DND-41 (cell line): Measurements from ENCODE around the gene CHN1.

Source experiments
- ATAC-seq: fragments of 200-7000 bp; cut with Tn5 transposase; 3 replicates; pipeline ENCODE4 v1.9.1; 2021; ENCODE audit warnings: low read depth; ENCODE audit not compliant: insufficient read depth
- DNase-seq: peaks from one replicate; pipeline ENCODE4 v3.0.0-alpha.2; 2020
- H2AFZ ChIP-seq: 2 replicates; pipeline ENCODE4 v1.6.0; 2012; ENCODE audit warnings: low read depth, low read length
- H3K27ac ChIP-seq: 2 replicates; pipeline ENCODE4 v1.5.1; 2012; ENCODE audit warnings: low read length, inconsistent platforms
- H3K27me3 ChIP-seq: fragments of 200-600 bp; sonication (generic); 2 replicates; pipeline ENCODE4 v1.6.0; 2012; ENCODE audit warnings: low read length, mild to moderate bottlenecking, inconsistent platforms; ENCODE audit not compliant: insufficient read depth, poor library complexity
- H3K36me3 ChIP-seq: 2 replicates; pipeline ENCODE4 v1.5.1; 2012; ENCODE audit warnings: low read length, inconsistent platforms; ENCODE audit not compliant: insufficient read depth
- H3K4me1 ChIP-seq: 2 replicates; pipeline ENCODE4 v1.5.1; 2012; ENCODE audit warnings: mild to moderate bottlenecking, low read length; ENCODE audit not compliant: insufficient read depth
- H3K4me2 ChIP-seq: 2 replicates; pipeline ENCODE4 v1.6.0; 2012; ENCODE audit warnings: mild to moderate bottlenecking, moderate library complexity, low read length, inconsistent platforms; ENCODE audit not compliant: insufficient read depth
- H3K4me3 ChIP-seq, 2 experiments: fragments of 200-600 bp in 1 of 2; shearing (Covaris generic) in 1 of 2; 2 replicates each; pipeline ENCODE4 v1.5.1; 2012 to 2016; ENCODE audit warnings: inconsistent platforms in 2 of 2, low read length in 2 of 2, mild to moderate bottlenecking in 2 of 2, low read depth in 1 of 2, moderate library complexity in 1 of 2
- H3K79me2 ChIP-seq: 2 replicates; pipeline ENCODE4 v1.6.0; 2012; ENCODE audit warnings: low read length, inconsistent platforms; ENCODE audit not compliant: insufficient read depth
- H3K9ac ChIP-seq: 2 replicates; pipeline ENCODE4 v1.6.0; 2012; ENCODE audit warnings: low read depth, mild to moderate bottlenecking, inconsistent platforms, low read length, moderate library complexity
- H3K9me3 ChIP-seq: 2 replicates; pipeline ENCODE4 v1.5.1; 2012; ENCODE audit warnings: low read length, moderate library complexity, mild to moderate bottlenecking, inconsistent platforms; ENCODE audit not compliant: insufficient read depth, severe bottlenecking
- H4K20me1 ChIP-seq: 2 replicates; pipeline ENCODE4 v1.6.0; 2012; ENCODE audit warnings: low read length; ENCODE audit not compliant: insufficient read depth
- EZH2 ChIP-seq: IDR thresholded peaks from 3 replicates; pipeline ENCODE4 v1.6.1; 2012; ENCODE audit warnings: borderline replicate concordance, low read depth, mild to moderate bottlenecking, moderate library complexity, low read length, inconsistent platforms; ENCODE audit not compliant: severe bottlenecking
- TF ChIP-seq, protein P1 (sequence below): IDR thresholded peaks from 2 replicates; pipeline ENCODE4 v1.5.1; 2012; ENCODE audit warnings: borderline replicate concordance, low read length, moderate library complexity, mild to moderate bottlenecking; ENCODE audit not compliant: poor library complexity, severe bottlenecking; ENCODE audit errors: extremely low read depth

CHN1 gene, protein sequence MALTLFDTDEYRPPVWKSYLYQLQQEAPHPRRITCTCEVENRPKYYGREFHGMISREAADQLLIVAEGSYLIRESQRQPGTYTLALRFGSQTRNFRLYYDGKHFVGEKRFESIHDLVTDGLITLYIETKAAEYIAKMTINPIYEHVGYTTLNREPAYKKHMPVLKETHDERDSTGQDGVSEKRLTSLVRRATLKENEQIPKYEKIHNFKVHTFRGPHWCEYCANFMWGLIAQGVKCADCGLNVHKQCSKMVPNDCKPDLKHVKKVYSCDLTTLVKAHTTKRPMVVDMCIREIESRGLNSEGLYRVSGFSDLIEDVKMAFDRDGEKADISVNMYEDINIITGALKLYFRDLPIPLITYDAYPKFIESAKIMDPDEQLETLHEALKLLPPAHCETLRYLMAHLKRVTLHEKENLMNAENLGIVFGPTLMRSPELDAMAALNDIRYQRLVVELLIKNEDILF

DNA sequence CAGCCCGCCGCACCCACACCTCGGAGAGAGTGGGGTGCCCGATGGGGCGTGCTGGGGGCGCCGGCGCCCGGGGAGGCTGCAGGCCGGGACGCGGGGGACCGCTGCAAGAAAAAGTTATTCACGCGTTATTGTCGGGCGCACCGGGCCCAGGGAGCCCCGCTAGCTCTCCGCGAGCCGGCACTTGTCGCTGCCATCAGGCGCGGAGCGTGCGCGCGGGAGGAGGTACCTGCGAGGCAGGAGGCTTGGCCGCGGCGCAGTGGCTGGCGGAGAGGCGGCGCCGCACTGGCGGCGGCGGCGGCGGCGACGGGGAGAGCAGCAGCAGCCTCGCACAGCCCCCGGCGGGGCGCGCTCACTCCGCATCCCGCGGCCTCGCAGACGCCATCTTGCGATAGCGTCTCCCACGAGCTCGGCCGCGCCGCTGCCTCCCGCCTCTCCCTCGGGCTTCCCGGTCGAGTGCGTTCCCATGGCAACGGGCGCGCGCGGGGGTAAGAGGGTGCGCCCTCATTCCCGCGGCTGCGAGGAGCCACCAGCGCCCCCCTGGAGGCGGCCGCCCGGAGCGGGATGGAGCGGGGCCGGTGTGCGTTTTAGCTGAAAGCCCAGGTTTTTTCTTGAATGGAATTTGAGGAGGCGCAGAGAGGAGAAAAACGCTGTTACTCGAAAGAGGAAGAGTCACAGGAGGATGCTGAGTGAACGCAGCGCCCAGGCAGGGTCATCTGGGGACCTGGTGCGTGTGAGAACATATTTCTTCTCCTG, at the start of gene CHN1:
Gene CHN1, minus strand, starts transcription at position 402 of the 753 bp plus-strand sequence. CDS start 469 bp downstream, outside the sequence.
- Histone ChIP-seq H3K36me3 (no peaks in the 10 kb centered on the region), H3K4me2 (peak within 1 kb of the TSS; percentile 97), H3K27me3 (peaks cover 21% of the 10 kb centered on the region), H3K9me3 (no peaks in the 10 kb centered on the region), H3K27ac (peak within 1 kb of the TSS; percentile 50), H2AFZ (peak within 1 kb of the TSS; percentile 93), H3K79me2 (no peaks in the 10 kb centered on the region; the same call in 1 of the 2 replicates), H3K4me3 (peak within 1 kb of the TSS; percentile 80 to 84), H3K4me1 (peaks cover 29% of the 10 kb centered on the region), H3K9ac (peak within 1 kb of the TSS; percentile 75), H4K20me1 (no peaks in the 10 kb centered on the region)
- DNase-seq: peak; percentile 82
- ATAC-seq: peak; percentile 87
- peak; percentile 66 for TF ChIP-seq EZH2
- TF ChIP-seq, protein P1, sequence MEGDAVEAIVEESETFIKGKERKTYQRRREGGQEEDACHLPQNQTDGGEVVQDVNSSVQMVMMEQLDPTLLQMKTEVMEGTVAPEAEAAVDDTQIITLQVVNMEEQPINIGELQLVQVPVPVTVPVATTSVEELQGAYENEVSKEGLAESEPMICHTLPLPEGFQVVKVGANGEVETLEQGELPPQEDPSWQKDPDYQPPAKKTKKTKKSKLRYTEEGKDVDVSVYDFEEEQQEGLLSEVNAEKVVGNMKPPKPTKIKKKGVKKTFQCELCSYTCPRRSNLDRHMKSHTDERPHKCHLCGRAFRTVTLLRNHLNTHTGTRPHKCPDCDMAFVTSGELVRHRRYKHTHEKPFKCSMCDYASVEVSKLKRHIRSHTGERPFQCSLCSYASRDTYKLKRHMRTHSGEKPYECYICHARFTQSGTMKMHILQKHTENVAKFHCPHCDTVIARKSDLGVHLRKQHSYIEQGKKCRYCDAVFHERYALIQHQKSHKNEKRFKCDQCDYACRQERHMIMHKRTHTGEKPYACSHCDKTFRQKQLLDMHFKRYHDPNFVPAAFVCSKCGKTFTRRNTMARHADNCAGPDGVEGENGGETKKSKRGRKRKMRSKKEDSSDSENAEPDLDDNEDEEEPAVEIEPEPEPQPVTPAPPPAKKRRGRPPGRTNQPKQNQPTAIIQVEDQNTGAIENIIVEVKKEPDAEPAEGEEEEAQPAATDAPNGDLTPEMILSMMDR: peak; percentile 46

DNA sequence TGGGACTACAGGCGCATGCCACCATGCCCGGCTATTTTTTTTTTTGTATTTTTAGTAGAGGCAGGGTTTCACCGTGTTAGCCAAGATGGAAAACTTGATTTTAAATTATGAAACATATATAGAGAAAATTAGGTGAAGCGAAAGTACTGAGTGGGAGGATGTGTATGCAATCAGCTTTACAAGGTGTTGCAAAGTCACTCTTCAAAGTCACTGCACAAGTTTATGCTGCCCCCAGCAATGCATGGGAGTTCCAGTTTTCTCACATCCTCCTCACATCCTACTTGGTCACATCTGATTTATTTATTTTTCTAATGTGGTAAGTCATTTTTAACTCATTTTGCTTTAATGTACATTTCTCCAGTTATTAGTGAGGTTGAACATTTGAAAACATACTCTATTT, 49.2 kb upstream of the CHN1 start:
- Histone ChIP-seq H3K4me3 (no peak overlapping the region), H3K79me2 (no peaks in the 10 kb centered on the region), H3K4me2 (no peak overlapping the region), H3K27ac (no peak overlapping the region), H3K9ac (no peak overlapping the region), H3K9me3 (no peaks in the 10 kb centered on the region), H3K27me3 (no peaks in the 10 kb centered on the region), H4K20me1 (no peaks in the 10 kb centered on the region), H3K4me1 (no peaks in the 10 kb centered on the region), H3K36me3 (peaks cover 4% of the 10 kb centered on the region; the same call in 1 of the 2 replicates), H2AFZ (no peak overlapping the region)
- DNase-seq: no peak
- TF ChIP-seq, protein P1: no peak
- no peak for TF ChIP-seq EZH2
- ATAC-seq: no peak

DNA sequence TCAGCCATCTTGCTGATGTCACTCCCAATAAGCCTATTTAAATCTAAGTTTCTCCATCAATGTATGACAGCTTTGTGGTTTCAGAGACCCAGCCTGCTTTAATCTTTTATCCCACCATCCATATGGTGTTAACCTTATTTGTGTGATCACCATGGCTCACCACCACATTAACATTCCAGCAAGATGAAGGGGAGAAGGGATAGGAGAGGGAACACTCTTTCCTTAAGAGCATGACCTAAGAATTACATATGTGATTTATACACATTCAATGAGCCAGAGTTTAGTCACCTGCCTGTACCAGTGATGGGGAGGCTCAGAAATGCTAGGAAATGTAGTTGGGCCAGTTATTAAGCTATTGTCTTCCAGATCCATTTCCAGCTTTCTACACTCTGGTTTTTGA, 44.5 kb upstream of the CHN1 start:
- Histone ChIP-seq H3K4me1 (no peaks in the 10 kb centered on the region), H3K9ac (no peak overlapping the region), H3K4me3 (no peak overlapping the region), H3K36me3 (0 out of 2 replicates have a peak, but pooled peaks cover 4% of the 10 kb centered on the region), H2AFZ (no peak overlapping the region), H3K4me2 (no peak overlapping the region), H3K27ac (no peak overlapping the region), H3K79me2 (no peaks in the 10 kb centered on the region), H4K20me1 (no peaks in the 10 kb centered on the region), H3K9me3 (no peaks in the 10 kb centered on the region), H3K27me3 (no peaks in the 10 kb centered on the region)
- TF ChIP-seq, protein P1: no peak
- TF ChIP-seq EZH2: no peak
- DNase-seq (no peak), ATAC-seq (no peak)
